Stimulated activated CD4-positive, alpha-beta T cell treated with anti-CD3 and anti-CD28 coated beads, Interleukin-1b, Interleukin-23, amount 100 ng/mL, for 1 hour (primary cell): ENCODE results near the gene KCNJ15.
A peak's percentile ranks its signal among the peaks of the same experiment; 100 is the strongest.

Source experiments
- DNase-seq, 2 donors: peaks; one replicate each; pipeline ENCODE4 v3.0.0-alpha.2; 2020; ENCODE audit warnings: low read depth in 2 of 2

KCNJ15 gene

DNA sequence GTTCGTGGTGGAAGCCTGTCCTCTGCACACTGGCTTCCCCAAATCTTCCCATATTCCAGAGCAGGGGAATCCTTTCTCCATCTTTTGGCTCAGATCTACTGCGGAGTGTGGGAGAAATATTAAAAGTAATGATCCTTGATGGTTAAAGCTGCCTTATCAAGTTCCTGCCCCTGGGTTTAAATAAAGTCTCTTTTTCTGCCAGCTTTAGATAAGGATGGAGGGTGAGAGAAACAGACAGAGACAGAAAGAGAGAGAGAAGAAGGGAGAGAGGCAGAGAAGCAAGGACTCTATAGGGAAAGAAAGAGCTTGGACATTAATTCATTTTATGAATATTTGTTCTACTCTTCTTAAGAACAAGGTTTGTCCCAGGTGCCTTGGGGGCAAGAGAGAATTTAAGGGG lies 98.0 kb downstream of the KCNJ15 start:
- DNase-seq: no peak

DNA sequence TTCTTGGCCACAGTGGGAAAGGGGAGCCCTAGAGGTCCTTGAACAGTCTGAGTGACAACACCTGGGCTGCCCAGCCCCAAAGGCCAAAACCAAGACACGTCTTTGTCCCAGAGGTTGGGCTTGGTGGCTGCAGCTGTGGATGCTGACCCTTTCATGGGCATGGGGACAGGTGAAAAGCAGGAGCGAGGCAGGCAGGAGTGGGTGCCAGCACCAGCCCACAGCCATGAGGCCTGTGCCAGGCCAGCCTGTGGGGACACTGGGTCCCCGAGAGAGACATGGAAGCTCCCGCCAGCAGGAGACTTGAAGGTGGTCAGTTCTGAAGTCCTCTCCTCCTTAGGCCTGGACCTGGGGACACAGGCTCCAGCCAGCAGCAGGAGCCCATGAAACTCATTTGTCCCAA lies 98.6 kb downstream of the KCNJ15 start:
- DNase-seq: no peak

DNA sequence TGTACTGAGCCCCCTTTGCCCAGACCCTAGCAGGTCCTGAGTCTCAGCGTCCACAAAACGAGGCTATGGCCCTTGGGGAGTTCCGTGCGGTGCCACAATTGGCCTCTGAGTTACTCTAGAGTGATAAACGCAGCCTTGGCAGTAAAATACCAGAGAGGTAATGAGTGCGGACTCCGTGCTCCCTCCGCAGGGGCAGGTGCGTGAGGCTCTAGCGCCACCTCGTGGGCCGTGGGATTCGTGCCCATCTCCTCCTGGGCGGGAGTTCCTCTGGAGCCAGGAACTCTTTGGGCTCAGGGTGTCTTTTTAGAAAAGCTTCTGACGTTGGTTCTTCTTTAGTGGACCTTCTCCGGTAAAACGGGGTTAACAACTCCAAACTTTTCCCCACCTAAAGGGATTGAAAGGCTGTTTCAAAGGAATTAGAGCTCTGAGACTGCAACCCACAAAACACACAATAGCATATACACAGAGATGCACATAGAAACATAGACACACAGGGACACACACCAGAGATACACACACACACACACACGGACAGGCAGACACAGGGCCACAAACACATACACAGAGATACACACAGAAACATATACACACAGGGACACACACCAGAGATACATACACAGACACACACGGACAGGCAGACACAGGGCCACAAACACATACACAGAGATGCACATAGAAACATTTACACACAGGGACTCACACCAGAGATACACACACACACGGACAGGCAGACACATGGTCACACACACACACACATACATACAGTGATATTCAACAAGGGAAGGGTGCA lies 99.4 kb downstream of the KCNJ15 start:
- peak; percentile 17 to 67 for DNase-seq
